SU-DHL-6 (cell line): ENCODE data around the gene NDUFS3.

Experiments
- H2AFZ ChIP-seq: fragments of 200-600 bp; sonication (generic); 2 replicates; pipeline ENCODE4 v1.6.1; 2014; ENCODE audit warnings: low read depth, mild to moderate bottlenecking, moderate library complexity, mixed read lengths, antibody characterized with exemption, low read length; ENCODE audit not compliant: severe bottlenecking
- H3F3A ChIP-seq: fragments of 200-600 bp; shearing (Covaris generic); 2 replicates; pipeline ENCODE4 v1.6.0; 2016; ENCODE audit warnings: antibody characterized with exemption, mild to moderate bottlenecking; ENCODE audit not compliant: insufficient read depth
- H3K27ac ChIP-seq: fragments of 200-600 bp; sonication (generic); 2 replicates; pipeline ENCODE4 v1.5.1; 2016; ENCODE audit warnings: low read depth, mild to moderate bottlenecking, low read length, moderate library complexity, mixed read lengths
- H3K27me3 ChIP-seq: fragments of 200-600 bp; sonication (generic), shearing (Covaris generic); 2 replicates; pipeline ENCODE4 v1.6.0; 2014; ENCODE audit warnings: mild to moderate bottlenecking, low read length
- H3K36me3 ChIP-seq: fragments of 200-600 bp; sonication (generic); 2 replicates; pipeline ENCODE4 v1.6.1; 2014; ENCODE audit warnings: mild to moderate bottlenecking, low read length, mixed read lengths
- H3K4me2 ChIP-seq: fragments of 300-600, 200-600 bp; shearing (Covaris generic), sonication (generic); 2 replicates; pipeline ENCODE4 v1.6.0; 2014; ENCODE audit warnings: low read length, low read depth, mild to moderate bottlenecking; ENCODE audit not compliant: poor library complexity, severe bottlenecking
- H3K4me3 ChIP-seq: fragments of 200-600 bp; sonication (generic); 2 replicates; pipeline ENCODE4 v1.5.1; 2014; ENCODE audit warnings: antibody characterized with exemption, low read length, mild to moderate bottlenecking, mixed read lengths; ENCODE audit not compliant: insufficient read depth, poor library complexity, severe bottlenecking
- H3K79me2 ChIP-seq: fragments of 200-600 bp; sonication (generic); 2 replicates; pipeline ENCODE4 v1.6.1; 2014; ENCODE audit warnings: mild to moderate bottlenecking, low read length, moderate library complexity; ENCODE audit not compliant: insufficient read depth
- H3K9ac ChIP-seq: fragments of 200-600 bp; sonication (generic); 2 replicates; pipeline ENCODE4 v1.7.0; 2014; ENCODE audit warnings: mild to moderate bottlenecking, low read length
- H3K9me2 ChIP-seq: fragments of 200-600 bp; sonication (generic); replicated peaks from 2 replicates; pipeline ENCODE4 v1.6.1; 2014; ENCODE audit warnings: low read length; ENCODE audit not compliant: insufficient read depth
- H3K9me3 ChIP-seq: fragments of 200-600 bp; sonication (generic); 2 replicates; pipeline ENCODE4 v1.6.1; 2014; ENCODE audit warnings: low read length, mixed read lengths; ENCODE audit not compliant: insufficient read depth
- H4K20me1 ChIP-seq: fragments of 200-600 bp; sonication (generic); 2 replicates; pipeline ENCODE4 v1.6.1; 2014; ENCODE audit warnings: low read depth, mild to moderate bottlenecking, antibody characterized with exemption, low read length, moderate library complexity, mixed read lengths
- CTCF ChIP-seq: fragments of 200-600 bp; sonication (generic); IDR thresholded peaks from one replicate; pipeline ENCODE4 v1.5.1; 2017; ENCODE audit warnings: antibody characterized with exemption, mild to moderate bottlenecking, low read length, moderate library complexity; ENCODE audit not compliant: insufficient read depth, poor library complexity, severe bottlenecking
- EZH2phosphoT487 ChIP-seq: fragments of 200-600 bp; sonication (generic), shearing (Covaris generic); conservative IDR thresholded peaks from 2 replicates; pipeline ENCODE4 v1.6.1; 2018; ENCODE audit warnings: mild to moderate bottlenecking, antibody characterized with exemption, low read length, moderate library complexity, mixed read lengths

Gene NDUFS3

GRCh38 chr11:47589584-47589976, 10.7 kb downstream of the NDUFS3 start:
- Histone ChIP-seq H3F3A (no peaks in the 10 kb centered on the region), H3K4me3 (no peak overlapping the region), H3K9me2 (no peaks in the 10 kb centered on the region), H3K9me3 (no peaks in the 10 kb centered on the region), H4K20me1 (no peaks in the 10 kb centered on the region), H3K4me2 (no peak overlapping the region), H3K9ac (no peak overlapping the region), H3K79me2 (no peaks in the 10 kb centered on the region), H3K27me3 (no peaks in the 10 kb centered on the region), H2AFZ (no peak overlapping the region), H3K36me3 (no peaks in the 10 kb centered on the region), H3K27ac (no peak overlapping the region)
- TF ChIP-seq EZH2phosphoT487 (no peak), CTCF (no peak)

GRCh38 chr11:47589977-47590861, 11.3 kb downstream of the NDUFS3 start:
- Histone ChIP-seq H3K27me3 (no peaks in the 10 kb centered on the region), H3K9me3 (no peaks in the 10 kb centered on the region), H4K20me1 (no peaks in the 10 kb centered on the region), H2AFZ (no peak overlapping the region), H3K4me2 (no peak overlapping the region), H3K9me2 (no peaks in the 10 kb centered on the region), H3K27ac (no peak overlapping the region), H3K36me3 (no peaks in the 10 kb centered on the region), H3K4me3 (no peak overlapping the region), H3K9ac (no peak overlapping the region), H3K79me2 (no peaks in the 10 kb centered on the region), H3F3A (no peaks in the 10 kb centered on the region)
- no peak for TF ChIP-seq EZH2phosphoT487
- no peak for TF ChIP-seq CTCF

GRCh38 chr11:47591764-47592163, 12.9 kb downstream of the NDUFS3 start:
- Histone ChIP-seq H3K4me3 (no peak overlapping the region), H3K27ac (no peak overlapping the region), H3K9me3 (no peaks in the 10 kb centered on the region), H2AFZ (no peak overlapping the region), H3K9ac (no peak overlapping the region), H3K36me3 (no peaks in the 10 kb centered on the region), H3K27me3 (no peaks in the 10 kb centered on the region), H3K79me2 (no peaks in the 10 kb centered on the region), H3K4me2 (no peak overlapping the region), H4K20me1 (no peaks in the 10 kb centered on the region), H3K9me2 (no peaks in the 10 kb centered on the region), H3F3A (no peaks in the 10 kb centered on the region)
- TF ChIP-seq CTCF (no peak), EZH2phosphoT487 (no peak)
